HCT116 (cell line): ENCODE results near the gene UPF1. TPM values are rescaled to one million over a fixed set of nuclear protein-coding genes. Genes with fewer than 3 reads are reported as not detected.

Experiments used
- ATAC-seq: fragments of 200-7000 bp; cut with Tn5 transposase; 2 replicates; pipeline ENCODE4 v1.9.1; 2020; ENCODE audit warnings: mild to moderate bottlenecking, moderate library complexity
- BruUV-seq: library from RNA; stranded (reverse); fragments of 400-500 nt; replicated peaks from 2 replicates; lab custom pipeline; 2021; lab: Mats Ljungman, UMichigan
- CTCF ChIA-PET: fragments of 300-600 bp; sonication (Branson Sonifier 250); formaldehyde crosslinking; loops from one replicate; lab custom pipeline; 2021; ENCODE audit warnings: antibody characterized with exemption; lab: Charles Lee
- POLR2A ChIA-PET: fragments of 300-600, 350-600 bp; sonication (Branson Sonifier 250); formaldehyde crosslinking; loops from one replicate; lab custom pipeline; 2021; ENCODE audit warnings: antibody characterized with exemption; lab: Charles Lee
- RAD21 ChIA-PET, 2 experiments: fragments of 300-600 bp; sonication (Branson Sonifier 250); formaldehyde crosslinking; loops; one replicate each; lab custom pipeline; 2023; ENCODE audit warnings: low total read pairs in 2 of 2; ENCODE audit not compliant: uncharacterized antibody in 2 of 2, unreplicated experiment in 2 of 2, low non-redundant PET in 1 of 2; lab: Charles Lee
- DNase-seq: peaks from one replicate; pipeline ENCODE4 v3.0.0-alpha.2; 2010; ENCODE audit warnings: low read depth, low spot score
- H2AFZ ChIP-seq: fragments of 200-600 bp; shearing (Covaris generic), sonication (generic); 2 replicates; pipeline ENCODE4 v1.6.1; 2017; ENCODE audit warnings: low read depth, mixed run types, mixed read lengths, antibody characterized with exemption, low read length; ENCODE audit not compliant: poor library complexity, severe bottlenecking
- H3K27ac ChIP-seq: 2 replicates; pipeline ENCODE4 v1.5.1; 2012; ENCODE audit warnings: low read depth, low read length
- H3K27me3 ChIP-seq: fragments of 200-600 bp; sonication (generic); 2 replicates; pipeline ENCODE4 v1.6.1; 2016; ENCODE audit warnings: mixed run types, low read length, mixed read lengths; ENCODE audit not compliant: insufficient read depth
- H3K36me3 ChIP-seq, 2 experiments: fragments of 200-500 bp in 1 of 2; fragments of 200-600 bp in 1 of 2; sonication (Bioruptor generic) in 1 of 2; sonication (generic) in 1 of 2; 2 replicates each; pipeline versions ENCODE4 v1.5.1 to v1.6.1; 2014 to 2016; ENCODE audit warnings: low read length in 2 of 2, inconsistent platforms in 1 of 2, mixed read lengths in 1 of 2, mixed run types in 1 of 2; ENCODE audit not compliant: insufficient read depth in 2 of 2, control insufficient read depth in 1 of 2
- H3K4me1 ChIP-seq, 2 experiments: fragments of 200-600 bp in 1 of 2; sonication (generic) in 1 of 2; 2 replicates each; pipeline versions ENCODE4 v1.5.1 to v1.6.1; 2012 to 2017; ENCODE audit warnings: low read length in 2 of 2, inconsistent platforms in 1 of 2, mild to moderate bottlenecking in 1 of 2, mixed read lengths in 1 of 2, mixed run types in 1 of 2, moderate library complexity in 1 of 2; ENCODE audit not compliant: insufficient read depth in 2 of 2, control insufficient read depth in 1 of 2
- H3K4me2 ChIP-seq: fragments of 200-600 bp; sonication (generic); 2 replicates; pipeline ENCODE4 v1.6.1; 2017; ENCODE audit warnings: mixed run types, low read length, mixed read lengths
- H3K4me3 ChIP-seq, 2 experiments: fragments of 200-600 bp in 1 of 2; sonication (generic) in 1 of 2; replicated peaks in 1 of 2; 2 replicates each; pipeline ENCODE4 v1.5.1; 2011 to 2016; ENCODE audit warnings: low read length in 2 of 2, control low read depth in 1 of 2, low read depth in 1 of 2, mild to moderate bottlenecking in 1 of 2, mixed read lengths in 1 of 2, mixed run types in 1 of 2
- H3K79me2 ChIP-seq: fragments of 200-600 bp; sonication (generic); 2 replicates; pipeline ENCODE4 v1.6.1; 2017; ENCODE audit warnings: mild to moderate bottlenecking, mixed run types, low read length, moderate library complexity, mixed read lengths; ENCODE audit not compliant: insufficient read depth
- H3K9ac ChIP-seq: fragments of 200-600 bp; sonication (generic); 2 replicates; pipeline ENCODE4 v1.6.1; 2016; ENCODE audit warnings: low read length, mixed read lengths
- H3K9me2 ChIP-seq: fragments of 200-600 bp; sonication (generic), shearing (Covaris generic); 2 replicates; pipeline ENCODE4 v1.6.1; 2017; ENCODE audit warnings: mixed run types, mild to moderate bottlenecking, moderate library complexity; ENCODE audit not compliant: insufficient read depth
- H3K9me3 ChIP-seq, 2 experiments: fragments of 200-500 bp in 1 of 2; fragments of 200-600 bp in 1 of 2; sonication (Bioruptor generic) in 1 of 2; sonication (generic) in 1 of 2; 2 replicates each; pipeline ENCODE4 v1.6.1; 2014 to 2017; ENCODE audit warnings: low read length in 2 of 2, mixed read lengths in 2 of 2, inconsistent platforms in 1 of 2, low read depth in 1 of 2, mild to moderate bottlenecking in 1 of 2, mixed run types in 1 of 2, moderate library complexity in 1 of 2; ENCODE audit not compliant: control insufficient read depth in 1 of 2, insufficient read depth in 1 of 2
- H4K20me1 ChIP-seq: fragments of 200-600 bp; sonication (generic), shearing (Covaris generic); 2 replicates; pipeline ENCODE4 v1.6.1; 2017; ENCODE audit warnings: mixed run types, mild to moderate bottlenecking, moderate library complexity; ENCODE audit not compliant: insufficient read depth
- JUND ChIP-seq: IDR thresholded peaks from 2 replicates; pipeline ENCODE4 v1.6.1; 2012
- POLR2A ChIP-seq: IDR thresholded peaks from 2 replicates; pipeline ENCODE4 v1.7.0; 2011; ENCODE audit warnings: borderline replicate concordance; ENCODE audit not compliant: insufficient read depth, insufficient read length; ENCODE audit errors: extremely low read depth
- POLR2AphosphoS5 ChIP-seq: IDR thresholded peaks from 2 replicates; pipeline ENCODE4 v1.6.1; 2011; ENCODE audit warnings: mild to moderate bottlenecking, low read depth, low read length, moderate library complexity
- SIN3A ChIP-seq: IDR thresholded peaks from 2 replicates; pipeline ENCODE4 v1.6.1; 2012; ENCODE audit warnings: low read depth
- SP1 ChIP-seq: IDR thresholded peaks from 2 replicates; pipeline ENCODE4 v1.6.1; 2012; ENCODE audit warnings: low read depth
- TCF7L2 ChIP-seq: IDR thresholded peaks from 2 replicates; pipeline ENCODE4 v1.7.0; 2011; ENCODE audit warnings: borderline replicate concordance, inconsistent platforms; ENCODE audit not compliant: insufficient read depth, insufficient read length; ENCODE audit errors: extremely low read depth
- ZFX ChIP-seq: fragments of 450-650 bp; IDR thresholded peaks from 2 replicates; pipeline ENCODE4 v1.6.1; 2017
- ZNF274 ChIP-seq: fragments of 200-500 bp; sonication (Bioruptor generic); IDR thresholded peaks from 2 replicates; pipeline ENCODE4 v1.6.1; 2014; ENCODE audit warnings: mild to moderate bottlenecking, low read depth, low read length, inconsistent platforms
- intact Hi-C: fragments of 100-400 bp; cut with micrococcal nuclease; formaldehyde crosslinking; loops from 2 replicates; pipeline ENCODE4 v1.10.0; 2022
- total RNA-seq: library from RNA; stranded (reverse); gene quantifications from one replicate; pipeline ENCODE4 v1.2.1, GENCODE V29; 2021; ENCODE audit not compliant: unreplicated experiment
- TF ChIP-seq, protein P1 (sequence below): IDR thresholded peaks from 2 replicates; pipeline ENCODE4 v1.6.1; 2012; ENCODE audit warnings: low read depth
- TF ChIP-seq, protein P2 (sequence below), 3 experiments: fragments of 200-600 bp in 1 of 3; sonication (generic) in 1 of 3; IDR thresholded peaks in 2 of 3; conservative IDR thresholded peaks in 1 of 3; 2 replicates each; pipeline ENCODE4 v1.5.1; 2012 to 2017; ENCODE audit warnings: low read depth in 2 of 3, low read length in 2 of 3, antibody characterized with exemption in 1 of 3, borderline replicate concordance in 1 of 3, control low read depth in 1 of 3, mild to moderate bottlenecking in 1 of 3, mixed read lengths in 1 of 3, mixed run types in 1 of 3, moderate library complexity in 1 of 3; ENCODE audit not compliant: insufficient read depth in 1 of 3
- TF ChIP-seq, protein P3 (sequence below): IDR thresholded peaks from 2 replicates; pipeline ENCODE4 v1.6.1; 2012

UPF1 gene
- total RNA-seq, 1 experiment from 2014 or later: 78.5 TPM

DNA sequence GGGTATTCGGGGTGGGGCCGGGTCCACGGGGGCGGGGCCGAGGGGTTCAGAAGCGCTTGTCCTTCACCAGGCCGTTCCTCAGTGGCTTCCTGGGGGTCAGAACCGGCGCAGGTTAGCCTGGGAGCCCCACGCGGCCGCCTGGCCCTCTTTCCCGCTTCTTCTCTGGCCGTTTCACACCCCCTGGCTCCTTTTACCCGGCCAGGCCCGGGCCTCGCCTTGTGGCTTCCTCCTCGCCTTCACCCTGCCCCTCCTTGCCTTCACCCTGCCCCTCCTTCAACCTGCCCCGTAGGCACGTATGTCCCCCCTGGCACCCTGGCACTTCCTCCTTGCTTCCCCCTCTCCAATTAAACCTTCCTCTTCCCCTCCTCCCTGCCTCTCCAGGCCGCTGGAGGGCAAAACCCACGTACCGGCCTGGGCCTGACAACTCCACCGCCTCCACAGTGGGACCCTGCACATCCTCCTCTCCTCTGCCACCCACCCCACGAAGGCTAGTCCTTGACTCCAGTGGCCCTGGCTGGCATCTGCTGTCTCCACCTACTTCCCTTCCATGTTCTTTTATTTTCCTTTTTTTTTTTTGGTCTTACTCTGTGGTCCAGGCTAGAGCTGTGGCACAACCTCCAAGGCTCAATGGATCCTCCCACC is 38.9 kb downstream of the UPF1 start:
- TF ChIP-seq POLR2AphosphoS5: no peak
- TF ChIP-seq, protein P1, sequence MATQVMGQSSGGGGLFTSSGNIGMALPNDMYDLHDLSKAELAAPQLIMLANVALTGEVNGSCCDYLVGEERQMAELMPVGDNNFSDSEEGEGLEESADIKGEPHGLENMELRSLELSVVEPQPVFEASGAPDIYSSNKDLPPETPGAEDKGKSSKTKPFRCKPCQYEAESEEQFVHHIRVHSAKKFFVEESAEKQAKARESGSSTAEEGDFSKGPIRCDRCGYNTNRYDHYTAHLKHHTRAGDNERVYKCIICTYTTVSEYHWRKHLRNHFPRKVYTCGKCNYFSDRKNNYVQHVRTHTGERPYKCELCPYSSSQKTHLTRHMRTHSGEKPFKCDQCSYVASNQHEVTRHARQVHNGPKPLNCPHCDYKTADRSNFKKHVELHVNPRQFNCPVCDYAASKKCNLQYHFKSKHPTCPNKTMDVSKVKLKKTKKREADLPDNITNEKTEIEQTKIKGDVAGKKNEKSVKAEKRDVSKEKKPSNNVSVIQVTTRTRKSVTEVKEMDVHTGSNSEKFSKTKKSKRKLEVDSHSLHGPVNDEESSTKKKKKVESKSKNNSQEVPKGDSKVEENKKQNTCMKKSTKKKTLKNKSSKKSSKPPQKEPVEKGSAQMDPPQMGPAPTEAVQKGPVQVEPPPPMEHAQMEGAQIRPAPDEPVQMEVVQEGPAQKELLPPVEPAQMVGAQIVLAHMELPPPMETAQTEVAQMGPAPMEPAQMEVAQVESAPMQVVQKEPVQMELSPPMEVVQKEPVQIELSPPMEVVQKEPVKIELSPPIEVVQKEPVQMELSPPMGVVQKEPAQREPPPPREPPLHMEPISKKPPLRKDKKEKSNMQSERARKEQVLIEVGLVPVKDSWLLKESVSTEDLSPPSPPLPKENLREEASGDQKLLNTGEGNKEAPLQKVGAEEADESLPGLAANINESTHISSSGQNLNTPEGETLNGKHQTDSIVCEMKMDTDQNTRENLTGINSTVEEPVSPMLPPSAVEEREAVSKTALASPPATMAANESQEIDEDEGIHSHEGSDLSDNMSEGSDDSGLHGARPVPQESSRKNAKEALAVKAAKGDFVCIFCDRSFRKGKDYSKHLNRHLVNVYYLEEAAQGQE: no peak
- TF ChIP-seq, protein P2, sequence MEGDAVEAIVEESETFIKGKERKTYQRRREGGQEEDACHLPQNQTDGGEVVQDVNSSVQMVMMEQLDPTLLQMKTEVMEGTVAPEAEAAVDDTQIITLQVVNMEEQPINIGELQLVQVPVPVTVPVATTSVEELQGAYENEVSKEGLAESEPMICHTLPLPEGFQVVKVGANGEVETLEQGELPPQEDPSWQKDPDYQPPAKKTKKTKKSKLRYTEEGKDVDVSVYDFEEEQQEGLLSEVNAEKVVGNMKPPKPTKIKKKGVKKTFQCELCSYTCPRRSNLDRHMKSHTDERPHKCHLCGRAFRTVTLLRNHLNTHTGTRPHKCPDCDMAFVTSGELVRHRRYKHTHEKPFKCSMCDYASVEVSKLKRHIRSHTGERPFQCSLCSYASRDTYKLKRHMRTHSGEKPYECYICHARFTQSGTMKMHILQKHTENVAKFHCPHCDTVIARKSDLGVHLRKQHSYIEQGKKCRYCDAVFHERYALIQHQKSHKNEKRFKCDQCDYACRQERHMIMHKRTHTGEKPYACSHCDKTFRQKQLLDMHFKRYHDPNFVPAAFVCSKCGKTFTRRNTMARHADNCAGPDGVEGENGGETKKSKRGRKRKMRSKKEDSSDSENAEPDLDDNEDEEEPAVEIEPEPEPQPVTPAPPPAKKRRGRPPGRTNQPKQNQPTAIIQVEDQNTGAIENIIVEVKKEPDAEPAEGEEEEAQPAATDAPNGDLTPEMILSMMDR (IDR thresholded peaks at IDR 0.05 in 2 of 3, conservative IDR thresholded peaks at IDR 0.05 in 1 of 3; ENCODE audit: borderline replicate concordance in 1 of 3, insufficient read depth in 1 of 3, low read depth in 2 of 3, low read length in 2 of 3): no peak
- TF ChIP-seq SIN3A: no peak
- TF ChIP-seq TCF7L2: no peak
- TF ChIP-seq JUND: no peak
- TF ChIP-seq, protein P3, sequence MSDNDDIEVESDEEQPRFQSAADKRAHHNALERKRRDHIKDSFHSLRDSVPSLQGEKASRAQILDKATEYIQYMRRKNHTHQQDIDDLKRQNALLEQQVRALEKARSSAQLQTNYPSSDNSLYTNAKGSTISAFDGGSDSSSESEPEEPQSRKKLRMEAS: no peak
- TF ChIP-seq ZNF274: no peak
- no peak for TF ChIP-seq ZFX
- TF ChIP-seq POLR2A: no peak
- TF ChIP-seq SP1: no peak
- Histone ChIP-seq H3K9me3 (no peaks in the 10 kb centered on the region), H3K4me1 (0 out of 4 replicates have a peak, but pooled peaks cover 0 to 2% of the 10 kb centered on the region in 2 experiments), H3K4me3 (no peak overlapping the region), H3K4me2 (no peak overlapping the region), H4K20me1 (no peaks in the 10 kb centered on the region), H3K36me3 (peaks cover 14 to 20% of the 10 kb centered on the region in 2 experiments; a peak in 3 of 4 replicates), H3K79me2 (no peaks in the 10 kb centered on the region; the same call in 1 of the 2 replicates), H3K9me2 (no peaks in the 10 kb centered on the region), H2AFZ (no peak overlapping the region), H3K27ac (no peak overlapping the region), H3K9ac (no peak overlapping the region), H3K27me3 (no peaks in the 10 kb centered on the region)
- no TSS peak for BruUV-seq
- POLR2A ChIA-PET: no interaction called here
- DNase-seq: no peak
- CTCF ChIA-PET: no interaction called here
- RAD21 ChIA-PET: no interaction called here
- intact Hi-C loops: no loop called here
- no peak for ATAC-seq
